ENCODE results near the gene GLP2R.

GLP2R gene

DNA sequence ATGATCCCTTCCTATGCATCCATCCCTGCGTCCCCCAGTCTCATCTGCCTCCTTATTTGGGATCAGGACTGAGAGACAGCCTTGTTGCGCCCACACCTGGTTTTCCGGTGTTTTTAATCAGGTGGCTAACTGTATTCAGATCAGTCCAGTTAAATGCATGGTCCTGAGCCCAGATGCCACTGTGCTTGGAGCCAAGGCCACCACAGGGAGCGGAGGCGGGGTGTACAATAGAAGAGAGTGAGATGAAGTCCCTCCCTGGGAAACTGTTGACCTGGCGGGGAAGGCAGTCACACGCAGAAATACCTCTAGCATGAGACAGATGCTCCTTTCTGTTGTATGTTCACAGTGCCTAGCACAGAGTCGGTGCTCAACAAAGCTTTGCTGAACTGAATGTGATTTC lies 73.1 kb downstream of the GLP2R start:
- TF ChIP-seq, protein P1, sequence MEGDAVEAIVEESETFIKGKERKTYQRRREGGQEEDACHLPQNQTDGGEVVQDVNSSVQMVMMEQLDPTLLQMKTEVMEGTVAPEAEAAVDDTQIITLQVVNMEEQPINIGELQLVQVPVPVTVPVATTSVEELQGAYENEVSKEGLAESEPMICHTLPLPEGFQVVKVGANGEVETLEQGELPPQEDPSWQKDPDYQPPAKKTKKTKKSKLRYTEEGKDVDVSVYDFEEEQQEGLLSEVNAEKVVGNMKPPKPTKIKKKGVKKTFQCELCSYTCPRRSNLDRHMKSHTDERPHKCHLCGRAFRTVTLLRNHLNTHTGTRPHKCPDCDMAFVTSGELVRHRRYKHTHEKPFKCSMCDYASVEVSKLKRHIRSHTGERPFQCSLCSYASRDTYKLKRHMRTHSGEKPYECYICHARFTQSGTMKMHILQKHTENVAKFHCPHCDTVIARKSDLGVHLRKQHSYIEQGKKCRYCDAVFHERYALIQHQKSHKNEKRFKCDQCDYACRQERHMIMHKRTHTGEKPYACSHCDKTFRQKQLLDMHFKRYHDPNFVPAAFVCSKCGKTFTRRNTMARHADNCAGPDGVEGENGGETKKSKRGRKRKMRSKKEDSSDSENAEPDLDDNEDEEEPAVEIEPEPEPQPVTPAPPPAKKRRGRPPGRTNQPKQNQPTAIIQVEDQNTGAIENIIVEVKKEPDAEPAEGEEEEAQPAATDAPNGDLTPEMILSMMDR (conservative IDR thresholded peaks at IDR 0.05): no peak
- no peak for TF ChIP-seq ZFX (IDR thresholded peaks at IDR 0.05)
- no peak overlapping the region for H3K27ac ChIP-seq

GRCh38 chr17:9899280-9900043 lies 73.7 kb downstream of the GLP2R start:
- no peak for TF ChIP-seq ZFX (IDR thresholded peaks at IDR 0.05)
- H3K27ac ChIP-seq: no peak overlapping the region

- TF ChIP-seq, protein P1 (conservative IDR thresholded peaks at IDR 0.05): no peak
- no peak for TF ChIP-seq ZFX (IDR thresholded peaks at IDR 0.05)
- no peak overlapping the region for H3K27ac ChIP-seq
Measured at GRCh38 chr17:9900044-9900594, 74.4 kb downstream of the GLP2R start.

DNA sequence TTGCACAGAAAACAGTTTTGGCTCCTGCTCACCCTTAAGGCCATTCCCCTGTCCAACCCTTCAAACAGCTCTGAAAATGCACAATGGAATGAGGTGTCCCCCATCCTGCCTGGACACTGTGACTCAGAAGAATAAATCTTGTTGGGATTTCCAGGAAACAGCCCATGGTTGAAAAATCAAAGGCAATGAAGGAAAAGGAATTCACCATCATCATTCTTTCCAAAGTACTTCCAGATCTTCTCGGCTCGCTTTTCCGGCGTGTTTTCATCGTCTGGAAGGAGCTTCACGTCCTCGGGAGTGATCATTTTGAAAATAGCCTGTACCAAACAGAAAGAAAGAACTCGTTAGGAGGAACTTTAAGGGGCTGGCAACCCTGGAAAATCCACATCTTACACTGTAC lies 75.1 kb downstream of the GLP2R start:
- no peak overlapping the region for H3K27ac ChIP-seq
- TF ChIP-seq, protein P1 (conservative IDR thresholded peaks at IDR 0.05): no peak
- TF ChIP-seq ZFX (IDR thresholded peaks at IDR 0.05): no peak

- TF ChIP-seq ZFX (IDR thresholded peaks at IDR 0.05): no peak
- TF ChIP-seq, protein P1 (conservative IDR thresholded peaks at IDR 0.05): no peak
- no peak overlapping the region for H3K27ac ChIP-seq
Measured at GRCh38 chr17:9902120-9902519, 76.4 kb downstream of the GLP2R start.

DNA sequence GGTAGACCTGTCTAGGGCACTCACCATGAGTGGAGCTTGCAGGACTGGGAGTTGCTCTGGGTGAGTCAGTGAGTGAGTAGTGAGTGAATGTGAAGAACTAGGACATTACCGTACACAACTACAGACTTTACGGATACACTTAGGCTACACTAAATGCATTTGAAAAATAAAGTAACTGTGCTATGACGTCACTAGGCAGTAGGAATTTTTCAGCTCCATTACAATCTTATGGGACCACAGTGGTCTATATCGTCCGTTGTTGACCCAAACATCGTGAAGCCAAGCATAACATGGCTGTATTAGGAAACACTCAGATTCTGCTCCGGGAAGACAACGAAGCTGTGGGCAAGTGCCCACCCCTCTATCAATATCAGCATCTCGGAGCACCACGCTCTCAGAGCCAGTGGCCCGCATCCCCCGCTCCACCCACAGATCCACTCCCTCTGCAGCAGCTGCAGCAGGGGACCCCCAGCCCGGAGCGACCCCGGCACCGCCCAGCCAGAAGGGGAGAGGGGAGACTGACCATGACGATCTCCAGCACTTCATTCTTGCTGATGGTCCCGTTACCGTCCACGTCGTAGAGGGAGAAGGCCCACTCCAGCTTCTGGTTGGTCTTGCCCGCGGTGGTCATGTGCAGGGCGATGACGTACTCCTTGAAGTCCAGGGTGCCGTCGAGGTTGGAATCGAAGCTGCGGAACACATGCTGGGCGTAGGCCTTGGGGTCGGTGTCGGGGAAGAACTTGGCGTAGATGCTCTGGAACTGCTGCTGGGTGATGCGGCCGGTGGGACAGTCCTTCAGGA lies 78.8 kb downstream of the GLP2R start:
- TF ChIP-seq, protein P1 (conservative IDR thresholded peaks at IDR 0.05): no peak
- TF ChIP-seq ZFX (IDR thresholded peaks at IDR 0.05): no peak
- no peak overlapping the region for H3K27ac ChIP-seq

- TF ChIP-seq ZFX (IDR thresholded peaks at IDR 0.05): no peak
- TF ChIP-seq, protein P1 (conservative IDR thresholded peaks at IDR 0.05): no peak
- no peak within 1 kb of the TSS for H3K27ac ChIP-seq
Measured at GRCh38 chr17:9905078-9905415, 79.3 kb downstream of the GLP2R start, which contains the start of gene RCVRN. Gene RCVRN (minus strand): TSS chr17:9905271. CDS start chr17:9905180, 91 bp downstream.

All from C4-2B (cell line).